ENCODE measurements around the gene KRR1. TPM values are rescaled to one million over a fixed set of nuclear protein-coding genes. Genes with fewer than 3 reads are reported as not detected.
"Not testable (repeated sequence)": the region's sequence is repeated elsewhere in the genome, so short reads cannot be mapped to it uniquely, and the experiment has no call there.

Gene KRR1
- total RNA-seq, 1 donor from 2014 or later = 35.6 TPM

DNA sequence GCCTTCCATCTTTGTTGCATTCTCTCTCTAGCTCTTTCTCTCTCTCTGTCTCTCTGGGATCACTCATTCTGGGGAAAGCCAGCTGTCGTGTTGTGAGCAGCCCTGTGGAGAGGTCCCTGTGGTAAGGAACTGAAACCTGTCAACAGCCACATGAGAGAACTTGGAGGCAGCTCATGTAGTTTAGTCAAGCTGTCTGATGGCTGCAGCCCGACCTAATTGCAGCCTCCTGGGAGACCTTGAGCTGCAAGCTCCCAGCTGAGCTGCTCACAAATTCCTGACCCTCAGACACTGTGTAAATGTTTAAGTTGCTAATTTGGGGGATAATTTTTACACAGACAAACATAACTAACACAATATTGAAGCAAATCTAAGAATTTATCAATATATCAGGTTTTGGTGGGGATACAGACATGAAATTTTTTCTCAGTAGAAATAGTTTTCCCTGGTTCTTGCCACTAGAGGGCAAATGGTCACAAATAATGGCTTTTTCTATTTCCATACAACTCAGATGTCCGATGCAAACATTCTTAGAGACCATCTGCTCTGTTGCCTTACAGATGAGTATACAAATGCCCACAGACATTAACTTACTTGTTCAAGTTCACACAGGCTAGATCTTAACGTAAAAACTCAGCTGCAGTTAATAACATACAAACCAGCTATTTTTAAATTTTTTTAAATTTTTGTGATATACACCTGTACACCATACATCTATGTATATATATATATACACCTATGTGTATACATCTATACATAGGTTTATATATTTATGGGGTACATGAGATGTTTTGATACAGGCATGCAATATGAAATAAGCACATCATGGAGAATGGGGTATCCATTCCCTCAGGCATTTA, 15.5 kb upstream of the KRR1 start:
- DNase-seq (ENCODE audit: low read depth) = peak; percentile 96

DNA sequence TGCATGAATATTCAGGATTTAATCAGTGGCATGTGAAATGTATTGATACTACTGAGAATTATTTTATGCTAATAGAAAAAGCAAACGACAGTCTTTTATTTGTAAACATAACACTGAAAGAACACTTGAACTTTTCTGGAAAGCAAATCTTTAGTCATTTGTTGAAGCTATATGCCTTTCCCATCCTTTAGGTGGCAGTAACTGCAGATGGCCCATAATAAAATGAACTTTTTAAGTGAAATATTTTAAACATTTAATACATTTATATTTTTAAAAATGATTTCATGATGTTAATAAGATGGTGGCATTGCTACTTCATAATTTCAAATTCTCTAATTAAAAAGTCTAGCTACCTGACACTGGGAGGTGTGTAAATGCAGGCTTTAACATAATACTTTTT, 13.9 kb upstream of the KRR1 start:
- no peak for DNase-seq (ENCODE audit: low read depth)

GRCh38 chr12:75522124-75522523, 10.7 kb upstream of the KRR1 start:
- not testable (repeated sequence) for DNase-seq (ENCODE audit: low read depth)

DNA sequence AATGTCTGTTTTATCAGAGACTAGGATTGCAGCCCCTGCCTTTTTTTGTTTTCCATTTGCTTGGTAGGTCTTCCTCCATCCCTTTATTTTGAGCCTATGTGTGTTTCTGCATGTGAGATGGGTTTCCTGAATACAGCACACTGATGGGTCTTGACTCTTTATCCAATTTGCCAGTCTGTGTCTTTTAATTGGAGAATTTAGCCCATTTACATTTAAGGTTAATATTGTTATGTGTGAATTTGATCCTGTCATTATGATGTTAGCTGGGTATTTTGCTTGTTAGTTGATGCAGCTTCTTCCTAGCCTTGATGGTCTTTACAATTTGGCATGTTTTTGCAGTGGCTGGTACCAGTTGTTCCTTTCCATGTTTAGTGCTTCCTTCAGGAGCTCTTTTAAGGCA, 9.8 kb upstream of the KRR1 start:
- DNase-seq (ENCODE audit: low read depth) = not testable (repeated sequence)

DNA sequence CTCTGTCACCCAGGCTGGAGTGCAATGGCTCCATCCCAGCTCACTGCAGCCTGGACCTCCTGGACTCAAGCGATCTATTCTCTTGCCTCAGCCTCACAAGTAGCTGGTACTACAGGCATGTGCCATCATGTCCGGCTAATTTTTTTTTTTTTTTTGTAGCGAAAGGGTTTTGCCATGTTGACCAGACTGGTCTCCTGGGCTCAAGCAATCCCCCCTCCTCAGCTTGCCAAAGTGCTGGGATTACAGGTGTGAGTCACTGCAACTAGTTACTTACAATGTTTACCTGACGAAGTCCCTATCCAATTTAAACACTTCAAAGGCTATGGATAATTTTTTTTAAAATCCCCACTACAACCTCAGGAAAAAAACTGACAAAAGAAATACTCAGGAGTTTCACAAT, 1.8 kb downstream of the KRR1 start:
- DNase-seq (ENCODE audit: low read depth) = no peak

DNA sequence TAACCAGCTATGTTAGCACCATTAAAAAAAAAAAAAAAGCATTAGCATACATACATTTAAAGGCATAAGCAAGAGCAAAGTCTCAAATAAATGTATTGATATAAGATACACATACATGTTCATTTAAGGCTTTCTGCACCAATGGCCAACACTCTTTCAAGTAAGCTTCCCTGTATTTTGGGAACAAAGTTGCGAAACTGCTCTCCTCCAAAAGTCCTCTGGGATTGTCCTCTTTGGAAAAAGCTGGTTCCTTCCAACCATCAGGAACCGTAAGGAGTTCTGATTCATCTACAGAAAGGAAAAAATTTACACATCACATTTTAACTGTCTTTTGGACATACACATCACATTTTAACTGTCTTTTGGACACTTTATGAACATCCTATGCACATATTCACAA, 3.2 kb downstream of the KRR1 start:
- DNase-seq (ENCODE audit: low read depth) = no peak

DNA sequence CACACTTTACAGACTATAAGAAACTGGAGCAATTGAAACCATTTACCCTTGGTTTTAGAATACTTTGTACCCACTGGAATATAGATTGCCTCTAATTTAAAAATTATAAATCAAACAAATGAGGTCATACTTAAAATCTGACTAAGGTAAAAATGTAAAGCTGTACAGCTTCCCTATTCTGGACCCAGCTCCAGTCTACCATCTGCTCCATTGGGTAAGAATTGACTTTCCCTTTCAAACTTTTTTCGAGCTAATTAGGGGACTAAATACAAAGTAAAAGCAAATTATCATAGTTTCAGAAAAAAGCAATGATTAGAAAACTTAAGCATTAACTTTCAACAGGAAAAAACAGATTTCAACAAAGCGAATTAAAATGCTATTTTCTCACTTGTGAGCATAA, 4.3 kb downstream of the KRR1 start:
- DNase-seq (ENCODE audit: low read depth) = no peak

DNA sequence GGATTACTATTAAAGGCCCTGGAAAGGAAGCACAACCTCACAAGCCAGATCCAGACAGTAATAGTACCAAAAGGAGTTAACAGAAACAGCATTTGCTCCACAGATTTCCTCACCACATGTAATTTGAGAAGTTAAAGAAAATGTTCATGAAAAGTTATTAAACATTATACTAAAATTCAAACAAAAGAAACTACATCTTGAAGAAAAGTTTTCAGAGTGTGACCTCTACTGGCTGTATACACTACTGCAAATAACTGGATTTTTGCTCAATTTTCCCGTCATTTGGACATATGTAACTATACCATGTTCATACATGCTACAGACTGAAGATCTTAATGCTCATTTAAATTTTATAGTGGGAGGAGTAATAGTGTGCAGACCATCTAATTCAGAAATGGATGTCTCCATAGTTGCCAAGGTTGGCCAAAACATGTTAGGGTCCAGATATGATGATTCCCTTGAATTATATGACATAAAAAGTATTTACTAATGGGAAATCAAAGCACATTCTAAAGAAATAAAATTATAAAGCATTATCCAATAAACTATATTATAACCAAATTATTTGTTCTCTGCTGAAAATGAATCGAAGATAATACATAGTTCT, 5.6 kb downstream of the KRR1 start:
- peak; percentile 37 for DNase-seq (ENCODE audit: low read depth)

DNA sequence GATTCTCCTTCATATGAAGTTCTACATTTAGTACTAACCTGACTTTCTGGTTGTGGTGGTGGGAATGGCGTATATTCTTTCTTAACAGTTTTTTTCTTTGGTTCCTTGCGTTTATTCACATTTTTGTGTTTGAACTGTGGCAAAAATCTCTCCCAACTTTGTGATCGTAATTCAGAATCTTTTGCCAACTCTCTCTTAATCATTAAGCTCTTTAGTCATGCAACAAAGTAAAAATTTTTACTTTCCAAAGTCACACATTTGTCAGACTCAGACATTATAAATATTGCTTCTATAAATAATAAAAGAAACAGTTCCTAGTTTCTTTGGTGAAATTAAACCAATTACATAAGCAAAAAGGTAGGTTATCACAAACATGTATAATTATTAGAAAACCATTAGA, 7.5 kb downstream of the KRR1 start:
- no peak for DNase-seq (ENCODE audit: low read depth)

- no peak for DNase-seq (ENCODE audit: low read depth)
These were observed 8.0 kb downstream of the KRR1 start for GRCh38 chr12:75503459-75503858.

GRCh38 chr12:75491169-75491568, 20.2 kb downstream of the KRR1 start:
- no peak for DNase-seq (ENCODE audit: low read depth)

DNA sequence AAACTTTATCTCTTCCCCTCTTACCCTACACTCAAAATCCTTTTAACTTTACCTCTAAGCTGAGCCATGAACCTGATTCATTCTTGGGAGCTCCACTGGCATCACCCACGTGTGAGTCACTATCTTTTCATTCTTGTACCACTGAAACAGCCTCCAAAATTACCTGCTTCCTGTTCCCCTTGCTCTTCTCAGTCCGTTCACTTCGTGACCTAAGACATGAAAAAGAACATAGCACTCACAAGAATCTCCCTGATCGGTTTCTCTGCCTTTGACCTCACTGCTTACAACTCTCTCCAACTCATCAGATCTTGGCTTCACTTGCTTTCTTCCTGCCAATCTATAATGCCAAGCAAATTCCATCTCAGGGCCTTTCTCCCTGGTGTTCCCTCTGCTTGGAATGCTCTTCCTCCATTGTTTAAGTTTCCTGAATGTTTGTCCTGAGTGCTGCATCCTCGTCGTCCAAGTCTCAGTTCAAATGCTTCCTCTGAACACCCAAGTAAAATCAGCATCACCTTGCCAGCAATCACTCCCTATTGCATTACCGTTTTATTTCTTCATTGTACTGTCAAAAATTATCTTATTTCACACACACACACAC, 21.7 kb downstream of the KRR1 start:
- DNase-seq (ENCODE audit: low read depth) = peak; percentile 15

DNA sequence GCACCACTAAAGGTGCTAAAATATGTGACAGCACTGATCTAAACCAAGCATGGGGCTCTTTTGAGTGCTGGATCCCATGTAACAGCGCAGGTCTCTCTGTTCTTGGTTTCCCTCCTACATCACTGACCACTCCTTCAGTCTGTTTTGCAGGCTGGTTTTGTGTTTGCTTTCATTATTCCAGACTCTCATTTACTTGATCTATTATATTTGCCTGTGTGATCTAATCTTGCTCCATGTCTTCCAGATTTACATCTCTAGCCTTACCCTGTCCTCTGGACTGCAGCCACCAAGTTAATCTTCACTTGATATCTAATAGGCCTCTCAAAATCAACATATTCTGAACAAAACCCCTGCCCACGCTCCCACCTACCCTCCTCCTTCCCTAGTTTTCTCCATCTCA, 22.2 kb downstream of the KRR1 start:
- DNase-seq (ENCODE audit: low read depth) = peak; percentile 3

DNA sequence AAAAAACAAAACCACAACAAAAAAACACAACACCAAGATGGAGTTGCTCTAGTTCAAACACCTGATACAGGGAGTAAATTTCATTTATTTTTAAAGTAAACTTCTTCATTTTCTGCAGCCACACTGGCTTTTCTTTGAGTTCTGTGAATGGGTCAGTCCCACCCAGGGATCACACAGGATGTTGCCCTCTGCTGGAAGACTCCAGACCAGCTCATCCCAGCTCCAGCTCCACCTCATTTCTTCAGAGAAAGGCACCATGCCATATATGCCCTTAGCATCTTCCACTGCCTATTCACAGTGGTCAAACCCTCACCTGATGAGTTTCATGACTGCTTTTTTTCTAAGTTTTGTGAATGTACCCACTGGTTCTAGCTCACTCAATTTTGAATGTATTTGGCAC, 22.9 kb downstream of the KRR1 start:
- DNase-seq (ENCODE audit: low read depth) = peak; percentile 35

- DNase-seq (ENCODE audit: low read depth) = no peak
These were observed 24.1 kb downstream of the KRR1 start for GRCh38 chr12:75487308-75487707.

- not testable (repeated sequence) for DNase-seq (ENCODE audit: low read depth)
These were observed 27.0 kb downstream of the KRR1 start for GRCh38 chr12:75484450-75484849.

- DNase-seq (ENCODE audit: low read depth) = peak; percentile 1
These were observed 28.0 kb downstream of the KRR1 start for GRCh38 chr12:75483431-75483830.

DNA sequence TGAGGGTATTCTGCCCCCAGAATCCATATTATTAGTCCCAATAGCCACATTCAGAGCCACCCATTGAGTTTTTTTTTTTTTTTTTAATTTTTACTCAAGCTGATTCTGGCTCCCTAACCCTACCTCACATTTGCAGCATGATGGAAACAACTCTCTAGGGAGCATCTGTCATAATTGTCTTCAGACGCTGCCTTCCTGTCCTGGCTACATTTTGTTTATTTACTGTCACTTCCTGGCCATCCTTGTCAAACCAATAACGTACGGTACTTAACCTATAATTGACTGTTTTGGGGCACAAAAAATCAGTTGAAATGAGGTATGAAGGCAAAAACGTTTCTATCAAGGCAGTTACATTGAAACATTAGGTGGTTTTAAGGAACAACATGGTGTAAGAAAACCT, 28.8 kb downstream of the KRR1 start:
- peak; percentile 9 for DNase-seq (ENCODE audit: low read depth)

- peak; percentile 31 for DNase-seq (ENCODE audit: low read depth)
These were observed 29.6 kb downstream of the KRR1 start for GRCh38 chr12:75481774-75482173.

- peak; percentile 18 for DNase-seq (ENCODE audit: low read depth)
These were observed 30.2 kb downstream of the KRR1 start for GRCh38 chr12:75481013-75481705.

- DNase-seq (ENCODE audit: low read depth) = peak; percentile 91
These were observed 30.9 kb downstream of the KRR1 start, which contains the start of gene GLIPR1 for GRCh38 chr12:75480469-75480949. Gene GLIPR1, plus strand, starts transcription at chr12:75480755. Its CDS starts 126 bp downstream, at chr12:75480881.
